Natural killer cell (primary cell): ENCODE data around the gene ARL4A. TPM values are rescaled to one million over a fixed set of nuclear protein-coding genes. Genes with fewer than 3 reads are reported as not detected.

ENCODE experiments used
- ATAC-seq, 3 donors: fragments of 150-1000 bp in 2 of 3; fragments of 200-7000 bp in 1 of 3; cut with Tn5 transposase; 1 replicate in 1 of 3; 2 replicates in 2 of 3; pipeline ENCODE4 v1.10.0; 2021; ENCODE audit warnings: mild to moderate bottlenecking in 2 of 3, moderate library complexity in 2 of 3
- DNase-seq, 2 donors: peaks; one replicate each; pipeline versions ENCODE4 v3.0.0 to v3.0.0-alpha.2; 2013 to 2021; ENCODE audit warnings: mixed read lengths in 1 of 2
- H3K27ac ChIP-seq: one replicate; pipeline ENCODE4 v1.5.1; 2013; ENCODE audit warnings: mild to moderate bottlenecking, low read length
- H3K27me3 ChIP-seq: one replicate; pipeline ENCODE4 v1.6.1; 2013; ENCODE audit warnings: low read length; ENCODE audit not compliant: control insufficient read depth, insufficient read depth
- H3K36me3 ChIP-seq: one replicate; pipeline ENCODE4 v1.6.1; 2013; ENCODE audit warnings: low read length; ENCODE audit not compliant: control insufficient read depth, insufficient read depth
- H3K4me1 ChIP-seq: one replicate; pipeline ENCODE4 v1.6.1; 2013; ENCODE audit warnings: low read length; ENCODE audit not compliant: control insufficient read depth, insufficient read depth
- H3K4me3 ChIP-seq: one replicate; pipeline ENCODE4 v1.5.1; 2013; ENCODE audit warnings: low read length
- H3K9me3 ChIP-seq: one replicate; pipeline ENCODE4 v1.6.1; 2013; ENCODE audit warnings: low read length; ENCODE audit not compliant: control insufficient read depth, insufficient read depth
- H3K27ac Mint-ChIP-seq, 2 donors: one replicate each; pipeline ENCODE4 v1.8.0; 2022; ENCODE audit warnings: mild to moderate bottlenecking in 2 of 2, mixed read lengths in 2 of 2, moderate library complexity in 1 of 2
- H3K27me3 Mint-ChIP-seq, 2 donors: one replicate each; pipeline ENCODE4 v1.8.0; 2022; ENCODE audit warnings: low read depth in 2 of 2, mixed read lengths in 2 of 2
- H3K36me3 Mint-ChIP-seq: one replicate; pipeline ENCODE4 v1.8.0; 2022; ENCODE audit warnings: mixed read lengths
- H3K4me1 Mint-ChIP-seq, 2 donors: one replicate each; pipeline ENCODE4 v1.8.0; 2022; ENCODE audit warnings: mixed read lengths in 2 of 2
- H3K4me3 Mint-ChIP-seq: one replicate; pipeline ENCODE4 v1.8.0; 2022; ENCODE audit warnings: mild to moderate bottlenecking, moderate library complexity, mixed read lengths
- H3K9me3 Mint-ChIP-seq, 2 donors: one replicate each; pipeline ENCODE4 v1.8.0; 2022; ENCODE audit warnings: mixed read lengths in 2 of 2
- CTCF ChIP-seq: fragments of 200-600 bp; IDR thresholded peaks from one replicate; pipeline ENCODE4 v1.8.0; 2022; ENCODE audit warnings: antibody characterized with exemption
- WGBS: methylation state at CpG from one replicate; pipeline ENCODE4 v1.1.7; 2013; ENCODE audit warnings: missing lambda C conversion rate; ENCODE audit not compliant: insufficient coverage; 5-methylcytosine and 5-hydroxymethylcytosine counted together
- intact Hi-C: fragments of 100-400 bp; cut with micrococcal nuclease; formaldehyde crosslinking; loops from one replicate; pipeline ENCODE4 v1.14.2; 2022
- total RNA-seq, 4 donors: library from RNA; stranded (reverse); fragments of 120-200 nt in 1 of 4; gene quantifications; one replicate each; pipeline versions ENCODE4 v1.2.3 to v1.2.4, GENCODE V29; 2013 to 2022

ARL4A gene
- total RNA-seq: 10 to 100 TPM; 54.7 to 81.4 (median 55.5) TPM
- total RNA-seq (2013): 68.3 TPM

GRCh38 chr7:12686891-12687717, at the start of gene ARL4A:
Gene ARL4A, plus strand, starts transcription at chr7:12687633. Its CDS starts 622 bp downstream, at chr7:12688255.
- H3K4me3 ChIP-seq: peak within 1 kb of the TSS; percentile 84
- Mint-ChIP-seq H3K27me3 (no peaks in the 10 kb centered on the region), H3K36me3 (no peaks in the 10 kb centered on the region), H3K4me1 (peaks cover 17 to 28% of the 10 kb centered on the region in 2 donors), H3K9me3 (peaks cover 0 to 2% of the 10 kb centered on the region in 2 donors), H3K4me3 (peak within 1 kb of the TSS; percentile 90), H3K27ac (peak within 1 kb of the TSS; percentile 96 to 99)
- DNase-seq (peak; percentile 75 to 93), ATAC-seq (peak; percentile 34 to 58 (median 43))
- TF ChIP-seq CTCF: peak; percentile 60
- no peaks in the 10 kb centered on the region for H3K27me3 ChIP-seq
- WGBS: under 1% methylated on average over 73 of the region's 73 CpGs
- peak within 1 kb of the TSS; percentile 97 for H3K27ac ChIP-seq
- H3K36me3 ChIP-seq: no peaks in the 10 kb centered on the region
- peaks cover 16% of the 10 kb centered on the region for H3K4me1 ChIP-seq
- intact Hi-C loops: loop anchor here (1.0 to 5.0 kb wide), 3 partner anchors 430 to 1165 kb away; partner anchors contain the start of gene TMEM106B
- no peaks in the 10 kb centered on the region for H3K9me3 ChIP-seq

DNA sequence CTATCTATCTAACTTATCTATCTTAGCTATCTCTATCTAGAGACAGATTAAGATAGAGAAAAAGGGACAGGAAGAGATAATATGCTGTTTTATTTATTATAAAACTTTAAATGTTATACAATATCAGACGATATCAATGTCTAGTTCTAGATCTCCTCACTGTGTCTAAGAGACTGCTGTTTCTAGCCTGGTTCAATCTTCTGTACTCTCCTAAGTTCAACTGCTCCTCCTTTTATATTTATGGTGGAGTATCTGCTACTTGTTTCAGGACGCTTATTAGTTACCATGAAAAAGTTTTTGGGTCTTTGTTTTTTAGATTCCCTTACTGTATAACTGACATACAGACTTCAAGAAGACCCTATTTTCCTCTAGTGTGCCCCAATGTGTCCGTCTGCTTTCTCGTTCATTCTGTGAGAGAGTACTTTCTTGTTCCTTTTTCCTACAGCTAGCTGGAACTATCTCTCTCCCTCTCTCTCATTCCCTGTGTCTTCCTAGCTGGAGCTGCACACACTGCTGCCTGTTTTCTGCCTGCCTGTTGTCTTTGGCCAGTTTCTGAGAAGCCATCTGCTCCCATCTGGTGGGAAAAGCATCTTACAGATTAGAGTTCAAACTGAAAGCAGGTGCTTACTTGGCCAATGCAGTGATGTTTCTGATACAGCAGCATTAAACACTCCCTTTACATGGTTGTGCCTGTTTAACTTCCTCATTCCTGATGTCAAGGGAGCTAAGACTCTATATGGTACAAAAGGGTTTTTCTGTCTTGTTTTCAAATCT, 49.4 kb upstream of the ARL4A start:
- Mint-ChIP-seq H3K4me1 (peaks cover 13 to 17% of the 10 kb centered on the region in 2 donors), H3K9me3 (no peaks in the 10 kb centered on the region), H3K36me3 (no peaks in the 10 kb centered on the region), H3K27ac (peak overlapping the region in 1 of 2 donors; percentile 43), H3K27me3 (no peaks in the 10 kb centered on the region), H3K4me3 (peak overlapping the region; percentile 41)
- Histone ChIP-seq H3K4me1 (peaks cover 3% of the 10 kb centered on the region), H3K27ac (peak overlapping the region; percentile 28), H3K36me3 (no peaks in the 10 kb centered on the region), H3K27me3 (no peaks in the 10 kb centered on the region), H3K9me3 (no peaks in the 10 kb centered on the region), H3K4me3 (no peak overlapping the region)
- intact Hi-C loops: loop anchor here (5.0 kb wide), 1 partner anchor 1819 kb away; no protein-coding TSS in a partner anchor
- DNase-seq: peak in 1 of 2 donors; percentile 36
- no peak for TF ChIP-seq CTCF
- 69% methylated on average over 2 of the region's 4 CpGs for WGBS
- ATAC-seq: peak in 1 of 3 donors; percentile 44

DNA sequence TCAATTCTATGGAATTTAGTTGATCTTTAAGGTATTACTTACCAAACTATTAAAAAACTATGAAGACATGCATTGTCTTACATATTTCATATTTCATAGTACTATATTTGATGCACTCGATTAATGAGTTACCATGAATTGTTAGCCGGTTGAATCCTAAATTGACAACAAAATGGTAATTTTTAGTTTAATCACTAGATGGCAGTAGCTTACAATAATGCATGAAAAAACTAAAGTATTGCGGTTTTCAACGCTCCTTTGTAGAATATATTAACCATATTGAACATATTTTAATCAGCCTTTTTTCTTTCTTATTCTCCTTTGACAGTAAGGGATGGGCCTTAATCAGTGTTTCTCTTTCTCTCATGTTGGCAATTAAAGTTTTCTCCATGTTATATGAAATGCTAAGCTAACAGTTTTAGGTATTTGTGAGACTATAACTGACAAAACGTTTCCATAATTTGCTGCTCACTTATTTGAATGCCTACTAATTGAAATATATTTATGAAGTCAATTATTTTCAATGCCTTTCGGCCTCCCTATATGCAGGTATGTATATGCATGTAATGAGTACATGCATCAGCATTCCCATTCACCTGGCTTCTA, 48.5 kb upstream of the ARL4A start:
- H3K4me3 ChIP-seq: no peak overlapping the region
- ATAC-seq: peak; percentile 54 to 68 (median 67)
- H3K36me3 ChIP-seq: no peaks in the 10 kb centered on the region
- H3K4me3 Mint-ChIP-seq: no peak overlapping the region
- H3K36me3 Mint-ChIP-seq: no peaks in the 10 kb centered on the region
- H3K27ac Mint-ChIP-seq: no peak overlapping the region
- H3K27me3 Mint-ChIP-seq: no peaks in the 10 kb centered on the region
- intact Hi-C loops: loop anchor here (1.0 to 5.0 kb wide), 2 partner anchors 623 to 1818 kb away; no protein-coding TSS in a partner anchor
- WGBS: no CpG with 5 or more reads among the region's 6 CpGs
- H3K9me3 Mint-ChIP-seq: no peaks in the 10 kb centered on the region
- peak in 1 of 2 donors; percentile 68 for DNase-seq
- no peaks in the 10 kb centered on the region for H3K9me3 ChIP-seq
- peaks cover under 1% of the 10 kb centered on the region for H3K4me1 ChIP-seq
- H3K4me1 Mint-ChIP-seq: peaks cover 11 to 13% of the 10 kb centered on the region in 2 donors
- H3K27ac ChIP-seq: no peak overlapping the region
- H3K27me3 ChIP-seq: no peaks in the 10 kb centered on the region
- peak; percentile 91 for TF ChIP-seq CTCF
